Central memory CD4-positive, alpha-beta T cell (primary cell): ENCODE results near the gene ADAMTS13.

Experiments used
- DNase-seq: peaks from one replicate; pipeline ENCODE4 v3.0.0; 2022

Gene ADAMTS13

DNA sequence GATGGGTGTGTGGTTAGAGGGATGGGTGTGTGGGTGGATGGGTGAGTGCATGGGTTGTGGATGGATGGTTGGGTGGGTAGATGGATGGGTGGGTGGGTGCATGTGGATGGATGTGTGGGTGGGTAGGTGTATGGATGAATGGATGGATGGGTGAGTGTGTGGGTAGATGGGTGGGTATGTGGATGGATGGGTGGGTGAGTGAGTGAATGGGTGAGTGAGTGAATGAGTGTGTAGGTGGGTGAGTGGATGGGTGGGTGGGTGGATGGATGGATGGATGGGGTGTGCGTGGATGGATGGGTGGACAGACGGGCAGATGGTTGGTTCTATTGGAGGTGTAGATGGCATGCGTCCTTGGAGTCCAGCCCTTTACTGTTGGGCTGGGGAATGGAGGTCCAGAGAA is 28.8 kb upstream of the ADAMTS13 start:
- no peak for DNase-seq

DNA sequence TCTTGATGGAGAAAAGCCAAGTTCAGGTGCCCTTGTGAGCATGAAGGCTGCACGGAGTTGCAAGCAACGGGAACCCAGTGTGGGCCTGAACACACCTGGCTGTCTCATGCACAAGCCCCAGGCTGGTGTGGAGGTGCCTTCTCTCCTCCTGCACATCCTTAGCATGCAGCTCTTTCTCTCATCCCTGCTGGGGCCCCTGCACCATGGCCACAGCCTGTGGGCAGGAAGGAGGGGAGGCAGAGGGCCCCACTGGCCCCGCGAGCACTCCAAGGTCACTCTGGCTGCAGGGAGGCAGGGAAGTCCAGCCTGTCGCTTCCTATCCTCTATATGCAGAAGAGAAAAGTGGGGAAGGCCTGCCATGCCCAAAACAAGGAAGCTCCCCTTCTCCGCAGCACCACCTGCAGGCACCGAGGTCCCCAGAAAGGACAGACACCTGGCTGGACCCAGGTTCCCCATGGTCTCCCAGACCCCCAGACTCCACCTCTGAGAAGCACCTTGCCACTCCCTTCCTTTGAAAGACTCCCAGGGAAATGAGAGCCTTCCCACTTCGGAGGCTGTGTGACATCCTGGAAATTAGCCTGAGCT is 27.4 kb upstream of the ADAMTS13 start:
- DNase-seq: no peak

GRCh38 chr9:133396952-133397351 is 25.2 kb upstream of the ADAMTS13 start:
- DNase-seq: no peak

DNA sequence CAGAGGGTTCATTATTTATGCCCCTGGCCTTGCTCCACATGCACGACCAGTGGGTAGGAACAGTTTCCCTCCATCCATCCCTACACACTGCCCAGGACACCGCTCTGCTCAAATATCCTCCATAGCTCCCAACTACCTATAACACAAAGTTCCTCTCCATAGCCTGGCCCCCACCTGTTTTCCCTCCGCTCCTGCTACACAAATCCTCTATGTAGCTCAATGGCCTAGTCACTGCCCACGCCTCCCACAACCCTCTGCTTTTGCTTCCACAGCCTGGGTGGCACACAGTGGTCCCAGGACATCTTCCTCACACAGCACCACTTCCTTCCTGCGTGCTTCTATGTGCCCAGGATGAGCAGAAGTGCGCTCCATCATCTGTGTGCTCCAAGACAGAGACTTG is 24.8 kb upstream of the ADAMTS13 start:
- no peak for DNase-seq

GRCh38 chr9:133397895-133398294 is 24.3 kb upstream of the ADAMTS13 start:
- no peak for DNase-seq

- DNase-seq: no peak
These were observed 21.9 kb upstream of the ADAMTS13 start for GRCh38 chr9:133400292-133400691.

DNA sequence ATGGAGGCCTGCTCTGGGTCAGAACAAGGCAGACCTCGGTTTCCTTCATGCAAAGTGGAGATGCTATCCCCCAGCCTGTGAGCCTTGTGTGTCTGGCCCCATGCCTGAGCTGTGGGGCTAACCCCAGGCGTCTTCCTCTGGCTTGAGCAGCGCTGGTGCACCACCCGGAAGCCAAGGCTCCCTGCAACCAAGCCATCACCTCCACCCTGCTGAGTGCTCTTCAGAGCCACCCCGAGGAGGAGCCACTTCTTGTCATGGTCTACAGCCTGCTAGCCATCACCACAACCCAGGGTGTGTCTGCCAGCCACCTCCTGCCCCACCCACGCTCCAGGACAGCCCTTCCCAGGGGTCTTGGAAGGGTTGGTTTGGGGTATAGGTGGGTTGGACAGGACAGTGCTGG is 20.6 kb upstream of the ADAMTS13 start:
- no peak for DNase-seq

- DNase-seq: no peak
These were observed 19.5 kb upstream of the ADAMTS13 start for GRCh38 chr9:133402689-133403088.

DNA sequence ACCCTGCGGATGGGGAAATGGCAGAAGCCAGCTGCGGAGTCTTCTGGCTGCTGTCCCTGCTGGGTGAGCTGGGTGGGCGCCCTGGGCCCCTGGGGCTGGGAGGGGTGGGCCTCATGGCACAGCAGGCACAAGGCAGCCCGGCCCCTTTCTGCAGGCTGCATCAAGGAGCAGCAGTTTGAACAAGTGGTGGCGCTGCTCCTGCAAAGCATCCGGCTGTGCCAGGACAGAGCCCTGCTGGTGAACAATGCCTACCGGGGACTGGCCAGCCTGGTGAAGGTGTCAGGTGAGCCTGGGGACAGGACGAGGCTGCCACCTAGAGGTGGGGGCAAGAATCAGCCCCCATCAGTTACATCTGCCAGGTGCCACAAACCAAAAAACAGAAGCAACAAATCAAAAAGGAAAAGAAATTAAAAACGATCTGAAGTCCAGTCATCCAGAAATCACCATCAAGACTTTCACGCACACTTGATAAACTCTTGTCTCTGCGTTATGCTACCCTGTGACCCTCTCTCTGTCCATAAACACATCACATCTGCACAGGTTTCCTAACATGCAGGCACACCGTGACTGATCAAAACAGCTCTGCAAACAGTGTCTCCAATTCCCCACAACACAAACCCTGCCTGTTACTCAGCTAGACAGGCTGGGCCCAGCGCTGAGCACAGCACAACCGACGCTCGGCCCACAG is 18.3 kb upstream of the ADAMTS13 start:
- peak; percentile 49 for DNase-seq

GRCh38 chr9:133404454-133405002 is 17.6 kb upstream of the ADAMTS13 start:
- DNase-seq: no peak

DNA sequence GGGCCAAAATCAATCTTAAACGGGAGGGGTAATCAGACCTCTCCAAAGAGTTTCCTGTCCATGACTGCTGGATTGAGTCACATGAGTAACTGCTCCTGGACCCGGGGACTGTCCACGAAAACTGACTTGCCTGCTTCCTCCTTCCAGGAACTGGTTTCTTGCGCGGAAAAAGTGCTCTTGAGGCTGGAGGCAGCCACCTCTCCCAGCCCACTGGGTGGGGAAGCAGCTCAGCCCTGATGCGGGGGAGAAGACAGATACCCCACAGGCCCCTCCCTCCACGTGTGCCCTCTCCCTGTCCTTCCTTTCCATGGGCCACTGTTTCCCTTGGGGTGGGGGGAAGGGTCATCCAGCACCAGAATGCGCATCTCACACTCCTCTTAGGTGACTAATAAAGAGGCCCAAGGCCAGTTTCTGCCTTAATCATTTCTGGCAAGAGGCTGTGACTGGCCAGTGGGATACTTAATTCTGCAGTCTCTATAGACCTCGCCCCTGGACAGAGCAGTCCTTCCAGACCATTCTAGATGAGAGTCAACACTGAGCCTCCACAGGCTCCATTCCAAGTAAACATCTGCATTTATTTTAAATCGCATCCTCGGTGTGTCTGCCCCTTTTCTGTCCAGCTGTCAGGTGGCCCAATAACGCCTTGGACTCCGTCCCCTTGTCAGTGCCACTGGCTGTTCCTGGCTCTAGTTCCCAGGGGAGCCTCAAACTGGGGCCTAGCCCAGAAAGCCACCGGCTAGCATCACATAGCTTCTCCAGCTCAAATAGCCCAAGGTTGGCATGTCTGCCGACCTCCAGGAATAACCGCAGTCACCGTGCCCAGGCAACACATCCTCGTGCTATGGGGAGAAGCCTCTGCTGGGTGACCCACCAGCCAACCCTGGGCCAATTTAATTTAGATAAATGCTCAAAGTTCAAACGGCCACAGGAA is 16.4 kb upstream of the ADAMTS13 start:
- DNase-seq: no peak

GRCh38 chr9:133406480-133407307 is 15.5 kb upstream of the ADAMTS13 start:
- DNase-seq: peak; percentile 71

DNA sequence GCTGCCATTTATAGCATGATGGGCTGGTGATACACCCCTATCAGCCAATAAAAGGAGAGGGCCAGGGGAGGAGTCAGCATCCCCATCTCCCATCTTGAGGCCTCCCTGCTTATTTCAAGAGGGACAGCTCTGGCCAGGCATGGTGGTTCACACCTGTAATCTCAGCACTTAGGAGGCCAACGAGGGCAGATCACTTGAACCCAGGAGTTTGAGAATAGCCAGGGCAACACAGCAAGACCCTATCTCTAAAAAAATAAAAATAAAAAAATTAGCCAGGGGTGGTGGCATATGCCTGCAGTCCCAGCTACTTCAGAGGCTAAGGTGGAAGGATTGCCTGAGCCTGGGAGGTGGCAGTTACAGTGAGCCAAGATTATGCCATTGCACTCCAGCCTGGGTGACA is 14.1 kb upstream of the ADAMTS13 start:
- DNase-seq: no peak

DNA sequence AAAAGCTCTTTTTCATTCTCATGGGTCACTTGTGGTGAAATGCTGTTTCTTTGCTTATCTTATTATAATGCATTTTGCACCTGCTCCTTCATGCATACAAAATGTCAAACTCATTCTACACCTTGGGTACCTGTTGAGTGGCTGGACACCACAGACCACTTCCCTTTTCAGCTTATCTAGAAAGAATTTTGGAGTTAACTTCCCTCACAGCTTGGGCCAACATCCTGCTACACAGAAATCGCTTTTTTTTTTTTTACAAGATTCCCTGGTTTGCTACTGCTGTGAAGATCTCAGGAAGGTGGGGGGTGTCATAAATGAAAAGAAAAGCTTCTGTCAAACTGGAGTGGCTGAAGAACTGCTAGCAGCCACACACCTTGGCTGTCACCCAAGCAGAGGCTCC is 7.0 kb upstream of the ADAMTS13 start:
- DNase-seq: no peak

- peak; percentile 78 for DNase-seq
These were observed 4.4 kb upstream of the ADAMTS13 start, which contains the start of gene REXO4 for GRCh38 chr9:133417541-133418461. REXO4 (minus strand) TSS chr9:133418010; CDS start chr9:133417844, 166 bp downstream.

- no peak for DNase-seq
These were observed 3.2 kb upstream of the ADAMTS13 start for GRCh38 chr9:133419005-133419404.

DNA sequence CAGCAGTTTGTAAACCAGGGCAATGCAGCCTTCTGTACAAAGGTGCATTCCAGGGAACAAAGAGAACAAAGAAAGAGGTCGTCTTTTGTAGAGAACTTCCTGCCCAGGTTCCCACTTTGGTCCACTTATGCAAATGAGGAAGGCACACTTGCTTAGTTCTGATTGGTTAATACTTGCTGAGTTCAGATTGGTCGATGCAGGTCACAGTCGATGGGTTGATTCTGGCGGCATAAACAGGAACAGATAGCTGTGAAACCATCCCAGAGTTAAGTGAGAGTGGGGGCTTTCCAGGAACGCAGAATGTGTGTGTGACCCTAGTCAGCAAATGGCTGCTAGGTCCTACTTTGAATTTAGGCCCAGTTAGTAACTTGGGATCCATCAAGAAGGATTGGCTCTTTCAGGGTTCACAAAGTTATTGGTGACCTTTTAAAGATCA is 1.8 kb upstream of the ADAMTS13 start:
- no peak for DNase-seq

GRCh38 chr9:133423216-133423615 is 1.0 kb downstream of the ADAMTS13 start:
- no peak for DNase-seq

- no peak for DNase-seq
These were observed 2.0 kb downstream of the ADAMTS13 start for GRCh38 chr9:133424187-133424586.

DNA sequence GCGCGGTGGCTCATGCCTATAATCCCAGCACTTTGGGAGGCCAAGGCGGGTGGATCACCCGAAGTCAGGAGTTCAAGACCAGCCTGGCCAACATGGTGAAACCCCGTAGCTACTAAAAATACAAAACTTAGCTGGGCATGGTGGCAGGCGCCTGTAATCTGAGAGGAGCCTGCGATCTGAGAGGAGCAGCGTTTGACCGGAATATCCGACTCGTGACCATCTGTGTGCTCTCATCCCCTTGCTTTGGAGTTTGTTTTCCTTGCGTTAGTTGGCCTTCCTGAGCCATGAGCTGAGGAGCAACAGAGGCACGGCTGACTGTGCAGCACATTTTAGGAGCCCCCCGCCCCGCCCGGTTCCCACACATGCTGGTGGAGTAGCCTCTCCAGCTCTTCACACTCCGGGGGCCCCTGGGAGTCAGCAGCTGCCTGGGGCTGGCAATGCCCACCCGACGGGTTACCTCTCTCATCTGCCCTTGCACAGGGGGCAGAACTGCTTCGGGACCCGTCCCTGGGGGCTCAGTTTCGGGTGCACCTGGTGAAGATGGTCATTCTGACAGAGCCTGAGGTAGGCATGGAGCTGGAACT is 3.0 kb downstream of the ADAMTS13 start:
- DNase-seq: no peak

GRCh38 chr9:133426011-133426410 is 3.8 kb downstream of the ADAMTS13 start:
- DNase-seq: no peak
